Pons (tissue), 1 donor: Measurements from ENCODE around the gene PNPLA3.
A peak's percentile ranks its signal among the peaks of the same experiment; 100 is the strongest.

Experiments used
- DNase-seq: peaks from one replicate; pipeline ENCODE4 v3.0.0-alpha.2; 2016; ENCODE audit warnings: low spot score

The PNPLA3 gene

GRCh38 chr22:43922123-43922522 lies 1.5 kb upstream of the PNPLA3 start:
- no peak for DNase-seq

- peak; percentile 21 for DNase-seq
These were observed 414 bp upstream of the PNPLA3 start for GRCh38 chr22:43923191-43923590.

- no peak for DNase-seq
These were observed 1.3 kb downstream of the PNPLA3 start for GRCh38 chr22:43924877-43925276.

- peak; percentile 14 for DNase-seq
These were observed 2.1 kb downstream of the PNPLA3 start for GRCh38 chr22:43925433-43926348.

GRCh38 chr22:43926349-43926710 lies 2.7 kb downstream of the PNPLA3 start:
- DNase-seq, result no peak

- peak; percentile 60 for DNase-seq
These were observed 4.9 kb downstream of the PNPLA3 start for GRCh38 chr22:43928468-43928867.

- DNase-seq, result no peak
These were observed 5.3 kb downstream of the PNPLA3 start for GRCh38 chr22:43928908-43929307.

- DNase-seq, result no peak
These were observed 8.2 kb downstream of the PNPLA3 start for GRCh38 chr22:43931771-43932170.

GRCh38 chr22:43941449-43941848 lies 17.8 kb downstream of the PNPLA3 start:
- no peak for DNase-seq

- DNase-seq, result no peak
These were observed 21.2 kb downstream of the PNPLA3 start for GRCh38 chr22:43944670-43945430.

- no peak for DNase-seq
These were observed 22.2 kb downstream of the PNPLA3 start for GRCh38 chr22:43945632-43946383.

GRCh38 chr22:43946384-43946667 lies 22.7 kb downstream of the PNPLA3 start:
- no peak for DNase-seq

- no peak for DNase-seq
These were observed 25.3 kb downstream of the PNPLA3 start for GRCh38 chr22:43948836-43949406.

- no peak for DNase-seq
These were observed 27.8 kb downstream of the PNPLA3 start for GRCh38 chr22:43951391-43951790.

GRCh38 chr22:43951966-43952365 lies 28.4 kb downstream of the PNPLA3 start:
- no peak for DNase-seq

- peak; percentile 5 for DNase-seq
These were observed 30.6 kb downstream of the PNPLA3 start for GRCh38 chr22:43953988-43954785.

GRCh38 chr22:43955040-43955882 lies 31.7 kb downstream of the PNPLA3 start, which contains the start of gene SAMM50:
TSS of gene SAMM50 (plus strand) at chr22:43955442. CDS start at chr22:43955578, 136 bp downstream.
- peak; percentile 92 for DNase-seq

- no peak for DNase-seq
These were observed 32.5 kb downstream of the PNPLA3 start for GRCh38 chr22:43955883-43956782.

GRCh38 chr22:43956805-43957463 lies 33.3 kb downstream of the PNPLA3 start:
- no peak for DNase-seq
